GM21526 (cell line): Measurements from ENCODE around the gene DENND1A.

ENCODE experiments used
- ATAC-seq: cut with Tn5 transposase; IDR thresholded peaks from one replicate; pipeline ENCODE4 v1.9.1; 2021; ENCODE audit warnings: moderate library complexity; ENCODE audit not compliant: unreplicated experiment, low FRiP score

Gene DENND1A

GRCh38 chr9:123422635-123423310 is 507.2 kb downstream of the DENND1A start:
- no peak for ATAC-seq

- no peak for ATAC-seq
Observed at GRCh38 chr9:123421801-123422455, 508.0 kb downstream of the DENND1A start.

GRCh38 chr9:123421186-123421585 is 508.7 kb downstream of the DENND1A start:
- no peak for ATAC-seq

- no peak for ATAC-seq
Observed at GRCh38 chr9:123420592-123421111, 509.3 kb downstream of the DENND1A start.

- ATAC-seq: no peak
Observed at GRCh38 chr9:123419721-123420591, 510.0 kb downstream of the DENND1A start.

GRCh38 chr9:123419091-123419490 is 510.8 kb downstream of the DENND1A start:
- no peak for ATAC-seq

- ATAC-seq: no peak
Observed at GRCh38 chr9:123418506-123418905, 511.4 kb downstream of the DENND1A start.

- no peak for ATAC-seq
Observed at GRCh38 chr9:123418052-123418430, 511.9 kb downstream of the DENND1A start.

- no peak for ATAC-seq
Observed at GRCh38 chr9:123417289-123418051, 512.5 kb downstream of the DENND1A start.

- no peak for ATAC-seq
Observed at GRCh38 chr9:123416176-123416575, 513.8 kb downstream of the DENND1A start.

- no peak for ATAC-seq
Observed at GRCh38 chr9:123414936-123415930, 514.7 kb downstream of the DENND1A start.

- ATAC-seq: no peak
Observed at GRCh38 chr9:123414204-123414603, 515.7 kb downstream of the DENND1A start.

- ATAC-seq: no peak
Observed at GRCh38 chr9:123412171-123412820, 517.6 kb downstream of the DENND1A start.

- no peak for ATAC-seq
Observed at GRCh38 chr9:123411636-123412035, 518.3 kb downstream of the DENND1A start.

GRCh38 chr9:123411191-123411590 is 518.7 kb downstream of the DENND1A start:
- no peak for ATAC-seq

- no peak for ATAC-seq
Observed at GRCh38 chr9:123410281-123410910, 519.5 kb downstream of the DENND1A start.

- no peak for ATAC-seq
Observed at GRCh38 chr9:123408313-123409262, 521.3 kb downstream of the DENND1A start.
